GM21381 (cell line): ENCODE results near the gene PLCB1.
"Not testable (repeated sequence)": the region's sequence is repeated elsewhere in the genome, so short reads cannot be mapped to it uniquely, and the experiment has no call there.

Experiments
- ATAC-seq: cut with Tn5 transposase; IDR thresholded peaks from one replicate; pipeline ENCODE4 v1.9.1; 2021; ENCODE audit warnings: mild to moderate bottlenecking, moderate library complexity; ENCODE audit not compliant: unreplicated experiment

The PLCB1 gene

DNA sequence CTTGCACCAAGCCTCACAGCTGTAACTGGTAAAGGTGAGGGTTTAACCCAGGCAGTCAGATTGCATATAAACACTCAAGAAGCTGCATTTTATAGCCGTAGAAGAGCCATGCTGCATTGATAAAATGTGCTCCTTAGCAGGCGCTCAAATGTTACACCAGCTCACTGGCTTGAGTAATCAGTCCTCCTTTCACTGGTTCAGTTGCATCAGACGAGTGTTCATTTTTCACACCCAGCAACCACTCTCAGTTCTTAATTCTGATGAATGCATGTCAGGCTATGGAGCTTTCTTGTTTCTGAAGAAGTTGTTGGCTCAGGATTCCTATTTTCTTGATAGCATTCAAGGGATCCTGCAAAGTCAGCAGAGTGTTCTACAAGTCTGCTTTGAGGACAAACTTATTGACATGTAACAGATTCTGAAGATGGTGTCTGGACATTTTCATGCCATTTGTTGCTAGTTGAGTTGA, 198.3 kb downstream of the PLCB1 start:
- no peak for ATAC-seq

GRCh38 chr20:8330785-8331695, 199.0 kb downstream of the PLCB1 start:
- no peak for ATAC-seq

DNA sequence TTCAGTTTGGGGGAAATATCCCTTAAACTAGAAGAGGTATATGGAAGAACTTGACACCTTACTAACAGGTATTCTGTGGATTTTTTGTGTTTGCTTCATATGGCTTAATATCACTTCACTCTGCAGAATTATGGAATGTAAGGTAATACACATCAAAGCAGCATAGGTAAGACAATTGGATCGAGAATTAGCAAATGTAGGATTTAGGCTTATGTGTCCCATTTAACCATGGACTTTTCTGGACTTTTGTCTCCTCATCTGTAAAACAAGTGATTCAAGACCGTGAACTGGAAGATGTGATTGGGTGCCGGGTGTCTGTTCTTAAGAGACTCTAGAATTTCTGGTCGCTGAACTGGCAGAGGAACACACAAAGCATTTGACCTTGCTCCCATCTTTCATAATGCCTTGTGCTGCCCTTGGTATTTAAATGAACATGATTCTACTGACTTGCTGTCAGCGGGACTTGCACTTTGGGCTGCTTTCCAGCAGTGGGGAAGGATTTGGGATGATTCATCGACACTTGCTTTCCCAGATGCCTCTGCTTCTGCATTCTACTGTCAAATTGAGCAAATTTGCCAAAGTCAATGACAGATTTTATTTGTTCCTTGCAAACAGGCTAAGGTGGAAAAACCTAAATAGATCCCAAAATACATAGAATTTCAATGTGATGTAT, 199.8 kb downstream of the PLCB1 start:
- no peak for ATAC-seq

- no peak for ATAC-seq
These were observed 202.6 kb downstream of the PLCB1 start for GRCh38 chr20:8334641-8335040.

GRCh38 chr20:8335059-8335458, 203.0 kb downstream of the PLCB1 start:
- ATAC-seq, result no peak

DNA sequence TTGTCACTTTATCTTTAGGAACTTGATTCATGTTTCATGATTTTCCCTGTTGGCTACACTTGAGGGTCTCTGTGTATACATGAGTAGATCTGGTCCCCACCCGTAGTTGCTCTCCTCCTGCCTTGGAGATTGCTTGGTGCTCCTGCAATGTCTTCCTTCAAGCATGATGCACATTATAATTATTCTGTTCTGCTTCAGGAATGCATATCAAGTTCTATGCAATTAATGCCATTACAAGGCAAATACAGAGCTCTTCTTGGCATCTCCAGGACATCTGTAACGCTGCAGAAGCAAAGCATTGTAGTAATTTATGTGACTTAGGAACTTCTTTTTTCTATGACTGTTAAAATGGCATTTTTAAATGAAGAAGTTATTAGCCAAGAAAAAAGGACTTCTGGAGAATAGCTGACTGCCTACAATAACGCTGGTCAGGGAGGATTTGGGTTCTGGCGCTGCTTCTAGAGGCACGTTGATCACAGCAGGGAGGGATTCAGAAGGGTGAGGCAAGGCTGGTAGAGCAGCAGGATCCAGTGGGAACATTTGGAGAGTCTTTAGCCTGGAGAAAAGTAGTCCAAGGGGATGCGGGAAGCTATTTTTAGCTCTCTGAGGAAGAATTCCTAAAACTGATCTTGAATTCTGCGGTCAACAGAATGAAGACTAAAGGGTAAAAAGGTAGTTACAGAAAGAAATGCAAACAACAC, 203.6 kb downstream of the PLCB1 start:
- ATAC-seq, result no peak

- no peak for ATAC-seq
These were observed 207.3 kb downstream of the PLCB1 start for GRCh38 chr20:8339349-8339748.

- ATAC-seq, result no peak
These were observed 210.3 kb downstream of the PLCB1 start for GRCh38 chr20:8342391-8342790.

GRCh38 chr20:8344106-8344505, 212.0 kb downstream of the PLCB1 start:
- no peak for ATAC-seq

GRCh38 chr20:8344631-8345030, 212.6 kb downstream of the PLCB1 start:
- ATAC-seq, result no peak

- ATAC-seq, result no peak
These were observed 214.7 kb downstream of the PLCB1 start for GRCh38 chr20:8346700-8347270.

- not testable (repeated sequence) for ATAC-seq
These were observed 218.2 kb downstream of the PLCB1 start for GRCh38 chr20:8350225-8350624.

DNA sequence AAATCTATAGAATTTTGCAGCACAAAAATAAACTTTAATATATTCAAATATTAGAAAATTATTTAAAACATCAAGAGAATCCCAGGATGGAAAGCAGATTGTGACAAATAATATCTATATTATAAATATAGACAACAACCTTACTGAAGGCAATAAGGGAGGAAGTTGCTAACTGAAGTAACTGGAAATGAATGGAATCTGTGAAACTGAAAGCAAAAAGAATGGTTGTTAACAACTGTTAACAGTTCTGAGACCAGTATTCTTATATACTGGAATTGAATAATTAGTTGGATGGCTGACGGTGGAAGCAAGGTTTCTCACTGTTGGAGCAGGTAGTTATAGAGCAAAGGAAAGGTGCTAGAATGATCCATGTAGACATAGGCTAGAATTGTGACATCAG, 220.4 kb downstream of the PLCB1 start:
- no peak for ATAC-seq

GRCh38 chr20:8353512-8353911, 221.4 kb downstream of the PLCB1 start:
- ATAC-seq, result no peak

DNA sequence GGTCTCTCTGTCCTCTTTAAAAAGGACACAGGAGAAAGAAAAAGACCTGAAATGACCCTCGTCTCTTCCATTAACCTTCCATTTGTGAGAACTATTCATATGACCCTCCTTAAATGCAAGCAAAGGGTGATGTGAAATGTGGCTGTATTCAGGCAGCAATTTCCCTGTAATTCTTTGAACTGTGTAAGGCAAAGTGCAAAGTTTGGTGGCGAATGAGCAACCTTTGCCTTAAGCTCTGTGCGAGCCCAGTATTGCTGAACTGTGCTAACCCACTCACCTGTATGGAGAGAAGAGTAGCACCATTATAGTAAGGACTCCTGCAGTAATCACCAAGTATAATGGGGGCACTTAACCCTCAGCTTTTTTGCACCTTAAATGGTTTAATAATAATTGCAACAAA, 223.4 kb downstream of the PLCB1 start:
- no peak for ATAC-seq

DNA sequence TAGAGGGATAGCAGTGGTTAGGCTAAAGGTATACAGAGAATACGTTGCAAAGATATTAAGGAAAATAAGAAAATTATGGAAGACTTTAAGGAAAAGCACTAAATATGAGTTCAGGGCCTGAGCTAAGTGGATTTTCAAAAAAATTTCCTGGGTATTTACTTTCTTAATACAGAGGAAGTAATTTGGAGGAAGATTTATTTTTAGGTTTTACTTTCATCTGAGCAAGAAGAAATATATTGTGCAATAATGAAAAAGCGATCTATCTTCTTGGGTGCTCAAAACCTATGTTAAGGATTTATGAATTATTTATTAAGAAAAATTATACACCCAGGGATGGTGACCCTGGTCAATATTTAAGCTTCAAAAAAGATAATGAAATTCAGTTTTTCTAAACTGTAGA, 224.7 kb downstream of the PLCB1 start:
- ATAC-seq, result no peak

- ATAC-seq, result no peak
These were observed 225.6 kb downstream of the PLCB1 start for GRCh38 chr20:8357703-8358102.

DNA sequence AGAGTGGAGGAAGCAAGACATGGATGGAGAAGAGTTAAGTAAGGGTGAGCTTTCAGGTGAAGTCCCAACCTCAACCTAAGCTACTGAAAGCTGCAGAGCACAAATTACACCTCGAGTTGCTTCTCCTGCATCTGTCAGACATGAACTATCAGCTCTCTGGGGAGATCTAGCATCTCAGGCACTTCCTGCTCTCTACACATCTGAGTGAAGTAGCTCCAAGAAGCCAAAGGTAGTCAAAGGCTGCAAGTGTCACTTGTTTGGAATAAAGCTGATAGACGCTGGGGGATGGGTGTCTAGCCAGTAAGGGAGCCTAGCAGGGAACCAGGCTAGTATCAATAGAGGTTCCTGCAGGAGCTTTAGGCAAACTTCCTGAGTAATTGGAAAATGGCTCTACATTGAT, 228.0 kb downstream of the PLCB1 start:
- ATAC-seq, result no peak

DNA sequence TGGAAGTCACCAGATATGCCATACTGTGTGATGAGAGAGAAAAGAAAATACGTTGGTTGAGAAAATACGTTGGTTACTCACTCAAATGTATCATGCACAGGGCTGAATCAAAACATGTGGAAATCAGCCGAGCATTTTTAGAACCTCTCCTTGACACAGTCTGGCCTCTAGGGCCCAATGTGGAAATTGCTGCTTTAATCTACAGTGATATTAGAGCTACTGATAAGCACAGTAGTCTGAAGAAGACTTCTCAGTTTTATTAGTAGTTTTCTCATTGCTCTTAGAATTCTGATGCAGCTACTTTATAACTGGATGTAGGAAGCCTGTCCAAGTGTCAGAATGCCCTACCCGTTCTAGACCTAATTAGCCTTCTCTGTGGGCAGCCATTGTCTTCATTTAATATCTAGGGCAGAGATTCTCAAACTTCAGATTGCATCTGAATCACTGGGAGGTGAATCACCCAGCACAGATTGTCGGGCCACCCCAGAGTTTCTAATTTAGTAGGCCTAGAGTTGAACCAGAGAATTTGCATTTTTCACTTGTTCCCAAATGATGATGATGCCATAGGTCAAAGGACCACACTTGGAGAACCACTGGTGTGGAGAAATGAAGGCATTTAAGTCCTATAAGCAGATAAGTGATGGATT, 229.1 kb downstream of the PLCB1 start:
- no peak for ATAC-seq

DNA sequence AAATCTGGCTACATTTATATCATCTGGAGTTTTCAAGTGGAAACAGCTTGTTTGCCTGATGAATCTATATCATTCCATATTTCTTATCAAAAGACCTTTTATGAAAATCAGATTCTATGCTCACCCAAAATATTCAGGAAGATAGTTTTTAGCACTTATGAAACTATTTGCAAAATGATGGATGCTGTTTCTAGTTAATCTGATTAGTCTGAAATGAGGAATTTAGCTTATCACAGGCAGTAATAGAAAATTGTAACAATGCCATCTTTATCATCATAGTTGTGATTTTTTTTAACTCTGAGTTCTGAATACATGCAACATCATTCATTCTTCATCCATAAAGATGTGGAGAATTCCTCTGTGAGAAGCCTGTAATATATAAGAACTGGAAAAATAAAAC, 229.7 kb downstream of the PLCB1 start:
- no peak for ATAC-seq

DNA sequence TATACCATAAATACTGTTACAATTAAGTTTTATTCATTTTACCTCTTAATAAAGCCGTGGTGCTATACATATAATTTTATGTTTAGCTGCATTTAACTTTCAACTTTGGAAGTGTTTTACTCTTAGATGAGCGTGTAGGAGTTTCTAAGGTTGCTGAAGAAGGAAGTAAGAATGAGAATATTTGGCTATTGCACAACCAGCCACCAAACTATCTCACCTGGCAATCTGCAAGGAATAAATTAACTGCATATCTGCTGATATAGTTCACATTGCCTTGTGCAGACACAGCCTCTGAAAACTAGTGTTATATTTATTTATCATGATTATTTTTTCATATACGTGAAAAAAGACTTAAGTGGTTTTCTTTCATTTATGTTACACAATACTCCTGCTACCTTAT, 230.4 kb downstream of the PLCB1 start:
- ATAC-seq, result no peak
